ENCODE data around the gene SYPL1.

- TF ChIP-seq POLR2AphosphoS5 (IDR thresholded peaks at IDR 0.05; ENCODE audit: low read depth, low read length): no peak
- TF ChIP-seq CTCF (IDR thresholded peaks at IDR 0.05 in 2 of 3, conservative IDR thresholded peaks at IDR 0.05 in 1 of 3; ENCODE audit: borderline replicate concordance in 1 of 3, insufficient read depth in 1 of 3, low read depth in 2 of 3, low read length in 2 of 3): no peak
- no peak for TF ChIP-seq MAX (IDR thresholded peaks at IDR 0.05)
- no peak for TF ChIP-seq FOSL1 (IDR thresholded peaks at IDR 0.05; ENCODE audit: low read depth)
- no peak for TF ChIP-seq CEBPB (IDR thresholded peaks at IDR 0.05; ENCODE audit: low read depth)
- no peak for TF ChIP-seq EZH2phosphoT487 (IDR thresholded peaks at IDR 0.05; ENCODE audit: borderline replicate concordance)
- no peak for TF ChIP-seq ATF3 (IDR thresholded peaks at IDR 0.05)
Observed at GRCh38 chr7:106101726-106102125, 10.4 kb downstream of the SYPL1 start.

Data from HCT116 (cell line).